IPS-18c (cell line): ENCODE measurements around the gene RPGRIP1.
"Not testable (repeated sequence)": the region's sequence is repeated elsewhere in the genome, so short reads cannot be mapped to it uniquely, and the experiment has no call there.

Experiments used
- H3K4me3 ChIP-seq: 2 replicates; pipeline ENCODE4 v1.7.0; 2013; ENCODE audit warnings: low read depth, mild to moderate bottlenecking, low read length, moderate library complexity; ENCODE audit not compliant: insufficient read depth
- H3K9me3 ChIP-seq: one replicate; pipeline ENCODE4 v1.6.1; 2013; ENCODE audit warnings: mild to moderate bottlenecking, low read length, moderate library complexity; ENCODE audit not compliant: control insufficient read depth, insufficient read depth

RPGRIP1 gene

GRCh38 chr14:21256539-21257393 lies 23.1 kb upstream of the RPGRIP1 start:
- no peaks in the 10 kb centered on the region for H3K9me3 ChIP-seq
- H3K4me3 ChIP-seq = no peak overlapping the region

DNA sequence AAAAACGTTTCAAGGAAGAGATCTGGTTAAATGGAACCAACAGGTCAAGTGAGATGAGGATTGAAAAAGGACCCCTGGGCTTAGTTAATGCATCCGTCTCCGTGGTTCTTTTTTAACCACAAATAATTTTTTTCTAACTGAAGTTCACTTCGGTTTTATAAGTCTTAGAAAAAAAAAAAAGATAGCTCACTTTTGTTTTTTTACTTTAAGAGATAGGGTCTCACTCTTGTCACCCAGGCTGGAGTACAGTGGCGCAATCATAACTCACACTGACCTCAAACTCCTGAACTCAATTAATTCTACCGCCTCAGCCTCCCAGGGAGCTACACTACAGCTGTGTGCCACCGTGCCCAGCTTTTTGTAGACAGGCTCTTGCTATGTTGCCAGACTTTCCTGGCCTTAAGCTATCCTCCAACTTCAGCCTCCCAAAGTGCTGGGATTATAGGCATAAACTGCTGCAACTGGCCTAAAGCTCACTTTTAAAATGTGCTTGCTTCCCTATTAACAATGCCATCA lies 22.4 kb upstream of the RPGRIP1 start:
- Histone ChIP-seq H3K4me3 (no peak overlapping the region), H3K9me3 (no peaks in the 10 kb centered on the region)

GRCh38 chr14:21258005-21258888 lies 21.6 kb upstream of the RPGRIP1 start:
- no peak overlapping the region for H3K4me3 ChIP-seq

GRCh38 chr14:21258889-21259787 lies 20.7 kb upstream of the RPGRIP1 start:
- no peaks in the 10 kb centered on the region for H3K9me3 ChIP-seq
- no peak overlapping the region for H3K4me3 ChIP-seq

More at GRCh38 chr14:21258005-21258888, 21.6 kb upstream of the RPGRIP1 start:
- no peaks in the 10 kb centered on the region for H3K9me3 ChIP-seq

GRCh38 chr14:21261824-21262223 lies 18.1 kb upstream of the RPGRIP1 start:
- Histone ChIP-seq H3K9me3 (no peaks in the 10 kb centered on the region), H3K4me3 (no peak overlapping the region)

DNA sequence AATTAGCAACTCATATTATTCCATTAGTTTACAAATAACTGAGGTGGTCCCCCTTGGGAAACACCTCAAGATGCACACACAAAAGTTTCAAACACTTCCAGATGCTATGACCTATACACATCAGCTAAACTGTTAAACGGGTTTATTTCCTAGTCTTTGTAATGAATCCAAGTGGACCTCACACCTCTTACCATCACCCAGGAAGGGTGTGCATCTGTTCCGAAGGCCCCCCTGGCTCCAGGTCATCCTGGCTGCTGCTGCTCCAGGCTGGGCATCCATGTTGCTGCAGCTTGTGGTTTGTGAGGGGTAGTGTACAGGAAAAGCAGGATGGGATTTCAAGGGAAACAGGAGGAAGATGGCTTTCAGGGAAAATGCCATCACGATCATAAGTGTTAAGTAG lies 17.5 kb upstream of the RPGRIP1 start:
- Histone ChIP-seq H3K4me3 (no peak overlapping the region; the same call in 1 of the 2 replicates), H3K9me3 (no peaks in the 10 kb centered on the region)

- no peak overlapping the region for H3K4me3 ChIP-seq
Measured at GRCh38 chr14:21263284-21264024, 16.4 kb upstream of the RPGRIP1 start.

DNA sequence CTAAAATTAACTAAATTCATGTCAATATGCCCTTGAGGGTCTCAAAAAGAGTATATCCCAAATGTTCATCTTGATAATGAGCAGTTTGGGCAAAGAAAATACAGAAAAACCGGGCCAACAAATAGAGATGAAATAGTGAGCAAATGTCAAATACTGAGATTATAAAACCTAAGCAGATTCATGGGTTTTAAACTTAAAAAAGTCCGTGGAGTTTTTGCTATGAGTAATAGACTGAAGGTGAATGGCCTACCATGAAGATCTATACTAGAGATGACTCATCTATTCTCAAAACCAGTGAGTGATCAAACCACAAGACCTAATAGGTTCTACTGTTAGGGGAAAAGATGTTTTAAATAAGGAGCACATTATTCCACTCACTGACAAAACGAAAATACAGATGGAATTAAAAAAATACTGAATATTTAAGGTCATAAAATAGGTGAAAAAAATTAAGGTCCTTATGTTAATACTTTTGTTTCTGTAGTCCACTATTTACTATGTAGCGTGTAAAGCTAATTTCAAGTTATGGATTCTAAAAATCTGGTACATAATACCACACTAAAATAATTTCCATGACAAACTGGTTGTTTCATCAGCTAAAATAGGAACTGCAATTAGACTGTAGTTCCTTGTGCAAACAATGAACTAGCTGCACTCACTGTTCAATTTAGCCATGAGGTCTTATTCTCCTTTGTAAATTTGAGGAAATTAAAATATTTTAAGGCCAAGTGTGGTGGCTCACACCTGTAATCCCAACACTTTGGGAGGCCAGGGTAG lies 15.7 kb upstream of the RPGRIP1 start:
- Histone ChIP-seq H3K9me3 (no peaks in the 10 kb centered on the region), H3K4me3 (no peak overlapping the region)

More at GRCh38 chr14:21263284-21264024, 16.4 kb upstream of the RPGRIP1 start:
- no peaks in the 10 kb centered on the region for H3K9me3 ChIP-seq

- Histone ChIP-seq H3K9me3 (no peaks in the 10 kb centered on the region), H3K4me3 (peak overlapping the region; percentile 88)
Measured at GRCh38 chr14:21267431-21267845, 12.4 kb upstream of the RPGRIP1 start.

- H3K4me3 ChIP-seq = peak overlapping the region; percentile 88
- no peaks in the 10 kb centered on the region for H3K9me3 ChIP-seq
Measured at GRCh38 chr14:21267886-21268616, 11.8 kb upstream of the RPGRIP1 start.

DNA sequence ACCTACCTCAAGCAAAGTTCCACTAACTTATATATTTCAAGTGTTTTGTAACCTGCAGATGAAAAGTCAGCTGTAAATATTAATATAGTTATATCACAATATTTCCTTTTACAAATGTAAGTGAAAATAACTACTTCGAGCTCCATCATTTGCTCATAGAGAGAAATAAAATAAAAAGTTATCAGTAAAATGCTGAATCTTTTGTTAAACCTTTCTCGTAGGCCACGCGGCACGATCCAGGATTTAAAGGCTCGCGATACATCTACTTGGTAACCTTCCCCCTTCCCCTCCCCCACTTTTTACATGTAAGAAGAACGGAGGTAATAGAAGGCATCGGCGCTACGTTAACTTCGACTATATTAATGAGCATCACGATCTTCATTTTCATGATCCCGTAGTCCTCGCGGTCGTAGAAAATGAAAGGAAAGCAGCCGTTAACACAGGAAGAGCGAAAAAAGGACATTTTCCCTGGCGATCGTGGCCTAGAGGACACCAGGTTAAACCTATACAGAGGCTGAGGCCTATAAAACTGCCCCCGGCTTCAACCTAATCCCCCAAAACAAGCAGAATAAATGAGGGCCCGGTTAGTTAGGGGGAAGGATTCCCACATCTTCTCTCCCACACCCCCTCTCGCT lies 11.1 kb upstream of the RPGRIP1 start:
- Histone ChIP-seq H3K9me3 (no peaks in the 10 kb centered on the region), H3K4me3 (peak overlapping the region; percentile 88)

- H3K4me3 ChIP-seq = peak within 1 kb of the TSS; percentile 88
- H3K9me3 ChIP-seq = no peaks in the 10 kb centered on the region
Measured at GRCh38 chr14:21269252-21270046, 10.4 kb upstream of the RPGRIP1 start, which contains the start of gene HNRNPC. HNRNPC (minus strand) TSS chr14:21269442; CDS start chr14:21234193, 35,249 bp downstream.

GRCh38 chr14:21272661-21273060 lies 7.2 kb upstream of the RPGRIP1 start:
- H3K4me3 ChIP-seq, H3K9me3 ChIP-seq: not testable (repeated sequence)
